Uterus (tissue), 2 donors: ENCODE data around the gene GYPC.

Experiments used
- CTCF ChIP-seq, 4 experiments: fragments of 200-600 bp in 2 of 4; fragments of 450-650 bp in 2 of 4; sonication (generic) in 2 of 4; IDR thresholded peaks; one replicate each; pipeline ENCODE4 v1.5.1; 2016 to 2019; ENCODE audit warnings: antibody characterized with exemption in 4 of 4, mild to moderate bottlenecking in 2 of 4, moderate library complexity in 1 of 4
- POLR2A ChIP-seq, 2 donors: fragments of 450-650 bp; IDR thresholded peaks; one replicate each; pipeline ENCODE4 v1.6.1; 2016; ENCODE audit warnings: antibody characterized with exemption in 2 of 2, mild to moderate bottlenecking in 1 of 2, moderate library complexity in 1 of 2

GRCh38 chr2:126686841-126687485, 31.0 kb downstream of the GYPC start:
- TF ChIP-seq CTCF (IDR thresholded peaks at IDR 0.05) = no peak
- TF ChIP-seq POLR2A (IDR thresholded peaks at IDR 0.05) = no peak
